IPS-18a (cell line): ENCODE measurements around the gene PAX6.
"Not testable (repeated sequence)": the region's sequence is repeated elsewhere in the genome, so short reads cannot be mapped to it uniquely, and the experiment has no call there.

ENCODE experiments used
- H3K27ac ChIP-seq: one replicate; pipeline ENCODE4 v1.5.1; 2013; ENCODE audit warnings: low read length
- H3K27me3 ChIP-seq: one replicate; pipeline ENCODE4 v1.6.1; 2013; ENCODE audit warnings: mild to moderate bottlenecking, low read length; ENCODE audit not compliant: control insufficient read depth, insufficient read depth
- H3K36me3 ChIP-seq: one replicate; pipeline ENCODE4 v1.6.1; 2013; ENCODE audit warnings: low read depth, low read length; ENCODE audit not compliant: control insufficient read depth
- H3K4me1 ChIP-seq: one replicate; pipeline ENCODE4 v1.6.1; 2013; ENCODE audit warnings: low read depth, low read length; ENCODE audit not compliant: control insufficient read depth
- H3K4me3 ChIP-seq: one replicate; pipeline ENCODE4 v1.5.1; 2013; ENCODE audit warnings: low read length
- H3K9ac ChIP-seq: one replicate; pipeline ENCODE4 v1.6.1; 2013; ENCODE audit warnings: mild to moderate bottlenecking, low read length, moderate library complexity
- H3K9me3 ChIP-seq: one replicate; pipeline ENCODE4 v1.6.1; 2013; ENCODE audit warnings: low read depth, low read length; ENCODE audit not compliant: control insufficient read depth

The PAX6 gene

DNA sequence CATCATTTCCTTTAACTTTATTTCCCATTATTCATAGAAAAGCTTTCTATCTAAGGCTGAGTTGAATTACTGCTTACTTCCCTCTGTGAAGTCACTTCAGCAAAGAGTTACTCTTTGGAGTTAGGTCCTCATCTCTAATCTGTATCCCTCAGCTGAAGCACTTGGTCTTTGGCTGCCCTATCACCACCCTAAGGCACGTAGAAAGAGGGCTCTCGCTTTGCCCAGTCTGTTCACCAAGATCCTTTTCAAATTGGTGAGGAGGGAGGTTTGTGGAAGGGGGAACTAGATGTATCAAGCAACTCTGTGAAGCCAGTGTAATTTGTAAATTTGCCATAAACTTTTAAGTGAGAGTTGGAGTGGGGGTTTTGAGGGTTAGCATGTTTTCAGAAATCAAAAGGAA lies 43.4 kb downstream of the PAX6 start:
- H3K9ac ChIP-seq = no peak overlapping the region
- H3K4me3 ChIP-seq = no peak overlapping the region
- no peaks in the 10 kb centered on the region for H3K27me3 ChIP-seq
- H3K36me3 ChIP-seq = no peaks in the 10 kb centered on the region
- peaks cover 20% of the 10 kb centered on the region for H3K4me1 ChIP-seq
- H3K9me3 ChIP-seq = no peaks in the 10 kb centered on the region
- H3K27ac ChIP-seq = no peak overlapping the region

DNA sequence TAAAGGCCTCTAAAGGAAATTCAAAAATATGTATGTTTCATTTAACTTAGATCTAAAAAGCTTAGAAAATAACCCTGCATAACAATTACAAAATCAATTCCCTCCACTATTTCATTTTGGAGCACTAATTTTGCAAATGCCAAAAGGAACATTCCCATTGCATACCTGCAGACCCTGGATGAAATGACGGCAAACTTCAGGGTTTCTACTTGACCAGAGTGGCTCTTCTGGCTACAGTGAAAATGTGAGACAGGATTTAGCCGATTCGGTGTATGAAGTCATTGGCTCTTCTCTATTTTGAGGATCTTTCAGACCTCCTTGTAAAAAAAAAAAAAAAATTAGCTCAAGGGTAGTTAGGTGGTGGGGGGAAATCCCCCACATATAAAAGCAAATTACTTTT lies 44.1 kb downstream of the PAX6 start:
- H3K9me3 ChIP-seq = no peaks in the 10 kb centered on the region
- H3K36me3 ChIP-seq = no peaks in the 10 kb centered on the region
- no peak overlapping the region for H3K4me3 ChIP-seq
- H3K4me1 ChIP-seq = peaks cover 20% of the 10 kb centered on the region
- no peak overlapping the region for H3K9ac ChIP-seq
- H3K27ac ChIP-seq = no peak overlapping the region
- H3K27me3 ChIP-seq = no peaks in the 10 kb centered on the region

DNA sequence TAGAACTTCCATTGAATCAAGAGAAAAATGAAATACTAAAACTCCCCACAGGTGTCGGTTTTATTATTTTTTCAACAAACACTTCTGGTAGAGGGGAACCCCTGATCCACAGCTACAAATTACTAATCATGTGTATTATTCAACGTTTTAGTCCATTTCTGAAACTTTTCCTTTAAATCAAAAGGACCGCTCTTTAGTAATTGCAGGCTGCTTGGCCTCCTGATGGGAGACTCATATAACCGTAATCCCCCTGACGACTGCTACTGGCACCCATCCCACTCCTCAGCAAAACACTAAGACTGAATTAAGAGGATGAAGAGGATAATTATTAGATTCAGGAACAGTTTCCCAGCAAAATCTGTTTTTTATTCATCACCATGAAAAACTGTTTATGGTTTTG lies 46.4 kb downstream of the PAX6 start:
- Histone ChIP-seq H3K4me3 (no peak overlapping the region), H3K9ac (no peak overlapping the region), H3K9me3 (no peaks in the 10 kb centered on the region), H3K27me3 (no peaks in the 10 kb centered on the region), H3K27ac (no peak overlapping the region), H3K36me3 (no peaks in the 10 kb centered on the region), H3K4me1 (peaks cover 20% of the 10 kb centered on the region)

DNA sequence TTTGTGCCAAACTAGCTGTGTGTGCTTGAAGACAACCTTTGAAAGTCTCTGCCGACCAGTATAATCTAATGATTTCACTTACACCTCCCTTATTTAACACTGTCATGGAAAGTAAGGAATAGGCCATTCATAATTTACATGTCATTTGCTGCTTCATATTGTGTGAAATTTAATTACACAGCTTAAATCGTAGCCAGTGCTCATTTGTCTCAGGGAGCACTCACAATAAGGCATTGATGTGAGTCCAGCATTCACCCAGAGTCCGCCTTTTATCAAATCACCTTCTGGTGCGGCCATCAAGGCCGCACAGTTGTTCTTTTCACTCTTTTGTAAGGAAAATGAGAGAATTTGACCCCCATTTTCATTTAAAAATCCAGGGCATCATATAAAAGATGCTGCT lies 46.9 kb downstream of the PAX6 start:
- Histone ChIP-seq H3K27ac (no peak overlapping the region), H3K9me3 (no peaks in the 10 kb centered on the region), H3K4me1 (peaks cover 20% of the 10 kb centered on the region), H3K4me3 (no peak overlapping the region), H3K36me3 (no peaks in the 10 kb centered on the region), H3K27me3 (no peaks in the 10 kb centered on the region), H3K9ac (no peak overlapping the region)

DNA sequence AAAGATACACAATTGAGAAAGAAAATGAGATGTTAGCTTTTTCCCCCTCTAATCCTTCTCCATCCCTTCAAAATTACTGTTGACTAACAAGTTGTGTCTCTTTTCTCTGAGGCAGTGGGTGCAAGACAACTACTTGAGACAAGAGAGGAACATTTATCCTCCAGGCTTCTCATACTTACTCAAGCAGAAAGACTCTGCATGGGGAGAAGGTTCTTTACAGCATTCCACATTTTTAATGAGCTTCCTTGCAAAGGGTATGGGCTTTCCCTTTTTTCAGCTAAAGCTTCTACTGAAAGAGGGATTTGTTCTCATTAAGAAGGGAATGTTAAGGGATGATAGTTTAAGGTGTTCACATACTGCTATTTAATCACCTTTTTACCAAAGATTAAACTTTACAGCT lies 47.8 kb downstream of the PAX6 start:
- no peaks in the 10 kb centered on the region for H3K9me3 ChIP-seq
- H3K27me3 ChIP-seq = no peaks in the 10 kb centered on the region
- no peak overlapping the region for H3K9ac ChIP-seq

DNA sequence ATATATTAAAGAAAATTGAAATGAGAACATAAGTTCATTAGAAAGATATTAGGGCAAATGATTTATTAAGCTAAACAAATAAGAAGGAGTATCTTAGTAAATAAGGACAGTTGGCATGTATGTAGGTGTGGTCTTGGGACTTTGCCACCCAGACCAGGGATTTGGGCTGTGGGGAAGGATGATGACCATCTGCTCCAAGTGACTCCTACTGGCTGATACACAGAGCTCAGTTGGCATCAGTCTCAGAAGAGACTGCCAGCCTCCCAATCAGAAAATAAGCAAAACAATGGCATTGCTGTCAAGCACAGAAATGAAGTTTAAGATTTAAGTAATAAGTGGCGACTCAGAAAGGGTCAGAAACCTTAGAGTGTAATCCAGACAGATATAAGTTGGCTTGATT lies 49.5 kb downstream of the PAX6 start:
- H3K27me3 ChIP-seq = no peaks in the 10 kb centered on the region
- H3K27ac ChIP-seq = no peak overlapping the region
- no peak overlapping the region for H3K9ac ChIP-seq
- H3K4me1 ChIP-seq = peaks cover 7% of the 10 kb centered on the region
- no peaks in the 10 kb centered on the region for H3K9me3 ChIP-seq
- no peaks in the 10 kb centered on the region for H3K36me3 ChIP-seq
- H3K4me3 ChIP-seq = no peak overlapping the region

More for the DNA sequence above, 47.8 kb downstream of the PAX6 start:
- peaks cover 12% of the 10 kb centered on the region for H3K4me1 ChIP-seq
- H3K27ac ChIP-seq = no peak overlapping the region
- no peaks in the 10 kb centered on the region for H3K36me3 ChIP-seq
- H3K4me3 ChIP-seq = no peak overlapping the region

DNA sequence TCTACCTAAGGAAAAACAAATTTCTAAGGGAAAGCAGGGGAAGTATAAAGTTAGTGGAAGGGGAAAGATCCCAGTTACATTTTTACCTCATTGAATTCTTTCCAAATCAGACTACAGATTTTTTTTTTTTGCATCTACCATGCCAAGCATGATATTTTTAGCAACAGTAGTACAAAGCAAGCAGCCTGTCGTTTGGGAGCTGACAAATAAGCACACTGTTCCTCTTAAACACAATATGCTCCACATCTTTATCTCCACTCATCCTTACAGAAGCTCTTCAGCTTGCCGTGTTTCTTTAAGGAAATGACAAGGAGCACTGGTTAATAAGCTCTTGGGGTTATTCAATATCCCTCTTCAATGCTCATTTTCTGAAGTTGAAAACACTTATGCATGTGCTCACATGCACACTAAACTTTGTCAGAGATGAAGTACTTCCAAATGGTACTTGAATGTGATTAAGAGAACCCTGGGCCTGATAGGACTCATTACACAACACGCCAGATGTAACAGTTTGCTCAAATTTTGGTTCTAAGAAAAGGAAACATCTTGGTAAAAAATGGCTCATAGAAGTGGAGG lies 53.8 kb downstream of the PAX6 start:
- Histone ChIP-seq H3K27me3 (no peaks in the 10 kb centered on the region), H3K9me3 (no peaks in the 10 kb centered on the region), H3K4me3 (no peak overlapping the region), H3K27ac (no peak overlapping the region), H3K4me1 (no peaks in the 10 kb centered on the region), H3K36me3 (no peaks in the 10 kb centered on the region), H3K9ac (no peak overlapping the region)

DNA sequence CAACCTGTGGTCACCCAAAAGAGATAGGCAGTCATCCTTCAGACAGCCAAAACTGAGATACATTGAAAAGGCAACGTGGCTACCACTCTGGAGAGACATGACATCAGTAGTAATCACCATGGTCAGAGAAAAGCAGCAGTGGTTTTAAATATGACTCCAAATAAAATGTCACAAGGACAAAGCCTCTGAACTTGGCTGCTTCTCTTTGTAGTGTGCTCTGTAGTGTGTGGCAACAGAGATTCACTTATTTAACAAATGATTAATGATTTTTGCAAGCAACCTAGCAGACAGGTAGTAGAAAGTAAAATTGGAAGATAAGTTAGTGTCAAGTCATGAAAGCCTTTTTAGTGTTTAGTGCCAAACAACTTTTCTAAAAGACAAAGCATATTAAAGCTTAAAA lies 63.5 kb downstream of the PAX6 start:
- Histone ChIP-seq H3K4me3 (no peak overlapping the region), H3K9me3 (no peaks in the 10 kb centered on the region), H3K27me3 (no peaks in the 10 kb centered on the region), H3K27ac (no peak overlapping the region), H3K36me3 (no peaks in the 10 kb centered on the region), H3K4me1 (no peaks in the 10 kb centered on the region), H3K9ac (no peak overlapping the region)

DNA sequence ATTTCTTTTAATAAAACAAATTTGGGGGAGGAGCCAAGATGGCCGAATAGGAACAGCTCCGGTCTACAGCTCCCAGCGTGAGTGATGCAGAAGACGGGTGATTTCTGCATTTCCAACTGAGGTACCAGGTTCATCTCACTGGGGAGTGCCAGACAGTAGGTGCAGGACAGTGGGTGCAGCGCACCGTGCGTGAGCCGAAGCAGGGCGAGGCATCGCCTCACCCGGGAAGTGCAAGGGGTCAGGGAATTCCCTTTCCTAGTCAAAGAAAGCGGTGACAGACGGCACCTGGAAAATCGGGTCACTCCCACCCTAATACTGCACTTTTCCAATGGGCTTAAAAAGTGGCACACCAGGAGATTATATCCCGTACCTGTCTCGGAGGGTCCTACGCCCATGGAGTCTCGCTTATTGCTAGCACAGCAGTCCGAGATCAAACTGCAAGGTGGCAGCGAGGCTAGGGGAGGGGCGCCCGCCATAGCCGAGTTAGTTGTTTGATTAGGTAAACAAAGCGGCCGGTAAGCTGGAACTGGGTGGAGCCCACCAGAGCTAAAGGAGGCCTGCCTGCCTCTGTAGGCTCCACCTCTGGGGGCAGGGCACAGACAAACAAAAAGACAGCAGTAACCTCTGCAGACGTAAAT lies 70.3 kb downstream of the PAX6 start:
- not testable (repeated sequence) for H3K9ac ChIP-seq, H3K27me3 ChIP-seq

DNA sequence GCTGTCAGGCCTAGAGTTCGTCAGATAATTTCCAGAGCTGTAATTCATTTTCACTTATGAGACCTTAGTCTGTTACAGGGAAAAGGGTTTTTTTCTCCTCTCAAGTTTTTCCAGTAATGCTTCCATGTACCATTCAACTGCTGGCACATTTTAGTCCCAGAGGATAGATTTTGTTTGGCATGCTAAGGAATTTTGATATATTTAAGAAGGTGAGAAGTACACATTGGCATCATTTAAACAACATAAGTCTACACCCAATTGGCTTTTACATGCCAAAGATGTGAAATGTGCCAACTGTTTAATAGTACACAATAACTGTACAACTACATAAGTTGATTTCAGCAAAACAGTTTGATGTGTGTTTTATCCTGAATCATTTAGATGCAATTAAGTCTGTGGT lies 71.0 kb downstream of the PAX6 start:
- Histone ChIP-seq H3K9ac (no peak overlapping the region), H3K9me3 (peaks cover 7% of the 10 kb centered on the region), H3K4me1 (no peaks in the 10 kb centered on the region), H3K36me3 (no peaks in the 10 kb centered on the region), H3K27ac (no peak overlapping the region), H3K4me3 (no peak overlapping the region), H3K27me3 (no peaks in the 10 kb centered on the region)

More for the DNA sequence above, 70.3 kb downstream of the PAX6 start:
- not testable (repeated sequence) for H3K9me3 ChIP-seq, H3K4me1 ChIP-seq, H3K27ac ChIP-seq, H3K4me3 ChIP-seq, H3K36me3 ChIP-seq
